ENCODE data around the gene ASTN2.

ASTN2 gene

DNA sequence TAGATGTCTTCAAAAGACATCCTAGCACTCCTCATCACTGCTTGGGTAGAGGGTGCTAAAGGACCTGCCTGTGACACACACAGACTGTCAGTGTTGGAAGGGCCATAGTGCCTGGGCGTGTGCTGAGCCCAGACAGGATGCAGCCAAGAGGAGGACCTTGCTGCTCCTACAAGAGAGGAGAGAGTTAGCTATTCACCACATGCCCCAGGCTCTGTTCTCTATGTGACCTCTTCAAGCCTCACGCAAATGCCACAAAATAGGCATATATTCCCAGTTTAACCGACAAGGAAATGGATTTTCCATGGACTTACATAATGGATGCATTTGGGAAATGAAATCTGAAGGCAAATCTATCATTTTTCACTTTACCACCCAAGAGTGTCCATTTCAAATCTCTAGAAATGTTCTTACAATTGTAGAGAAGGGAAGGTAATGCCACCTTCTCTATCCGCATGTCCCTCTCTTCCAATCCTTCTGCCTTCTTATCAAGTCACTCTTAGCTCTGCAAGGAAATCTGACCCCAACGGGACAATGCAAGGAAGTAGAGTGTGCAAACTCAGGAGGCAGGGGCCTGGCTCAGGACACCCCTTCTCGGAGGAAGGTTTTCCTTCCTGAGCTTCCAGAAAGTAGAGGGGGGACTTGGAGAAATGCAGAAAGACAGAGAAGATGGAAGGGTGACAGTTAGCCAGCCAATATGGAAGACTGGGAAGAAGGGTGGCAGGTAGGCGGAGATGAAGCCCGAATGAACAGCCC, 678.3 kb downstream of the ASTN2 start:
- no peak for TF ChIP-seq POLR2A (IDR thresholded peaks at IDR 0.05; ENCODE audit: low read length)
- TF ChIP-seq GATA1 (IDR thresholded peaks at IDR 0.05; ENCODE audit: low read depth, low read length), result no peak
- DNase-seq, result no peak

DNA sequence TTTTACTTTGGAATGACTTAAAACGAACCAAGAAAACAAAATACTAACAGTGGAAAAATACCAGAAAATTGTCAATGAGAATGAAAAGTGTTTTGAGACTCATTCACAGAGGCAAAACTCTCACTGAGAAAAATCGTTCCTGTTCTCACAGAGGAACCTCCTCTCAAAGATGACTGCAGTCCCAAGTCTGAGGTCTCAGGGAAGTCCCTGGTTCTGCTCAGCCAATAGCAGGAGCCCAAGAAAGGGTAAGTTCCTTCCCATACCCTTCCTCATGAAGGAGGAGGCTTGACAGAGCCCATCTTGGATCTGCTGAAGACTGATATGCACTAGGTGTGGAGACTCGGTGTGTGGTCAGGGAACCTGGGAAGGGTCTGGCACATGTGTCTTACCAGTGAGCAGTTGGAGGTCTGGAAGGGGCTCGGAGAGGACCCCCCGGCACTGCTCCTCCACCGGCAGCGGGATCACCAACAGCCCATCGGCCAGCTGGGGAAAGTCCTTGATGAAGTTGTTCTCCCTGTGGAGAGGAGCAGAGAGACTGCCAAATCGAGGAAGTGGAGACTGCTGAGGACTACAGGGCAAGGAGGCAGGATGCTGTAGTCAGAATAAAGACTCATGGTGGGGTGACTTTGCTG, 681.7 kb downstream of the ASTN2 start:
- no peak for DNase-seq
- TF ChIP-seq GATA1 (IDR thresholded peaks at IDR 0.05; ENCODE audit: low read depth, low read length) (no peak), POLR2A (IDR thresholded peaks at IDR 0.05; ENCODE audit: low read length) (no peak)

DNA sequence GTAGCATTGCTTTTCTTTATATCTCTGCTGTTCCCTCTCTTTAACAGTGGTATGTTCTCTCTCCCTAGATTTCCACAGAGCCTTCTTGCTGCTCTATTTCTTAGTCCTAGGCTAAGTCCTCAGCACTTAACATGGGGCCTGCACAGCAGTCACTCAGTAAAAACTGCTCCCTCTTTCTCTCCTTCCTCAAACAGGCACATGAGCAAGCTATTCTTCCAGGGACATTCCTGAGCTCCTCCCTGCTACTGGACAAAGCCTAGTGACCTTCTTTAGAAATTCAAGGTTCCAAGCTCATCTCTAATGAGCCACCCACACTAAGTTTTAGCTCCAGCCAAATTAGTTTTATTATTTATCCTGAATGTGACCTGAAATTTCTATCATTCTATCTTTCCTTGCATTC, 688.3 kb downstream of the ASTN2 start:
- TF ChIP-seq POLR2A (IDR thresholded peaks at IDR 0.05; ENCODE audit: low read length), result no peak
- no peak for TF ChIP-seq GATA1 (IDR thresholded peaks at IDR 0.05; ENCODE audit: low read depth, low read length)

DNA sequence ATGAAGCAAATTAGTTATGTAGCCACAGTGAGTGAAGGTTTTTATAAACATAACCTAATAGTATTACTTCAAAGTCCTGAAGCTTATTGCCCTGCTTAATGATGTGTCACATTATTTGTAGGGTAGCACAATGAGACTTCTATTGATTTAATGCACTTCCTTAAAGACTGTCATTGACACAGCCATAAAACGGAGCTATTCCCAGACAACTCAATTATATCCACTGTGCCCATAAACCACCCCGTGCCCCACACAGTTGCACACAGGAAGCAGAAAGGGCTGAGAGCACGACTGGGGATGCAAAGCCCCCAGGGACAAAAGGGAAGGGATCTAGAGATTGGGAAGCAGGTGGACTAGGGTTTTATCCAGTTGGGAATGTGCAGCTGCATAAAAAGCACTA, 690.7 kb downstream of the ASTN2 start:
- TF ChIP-seq GATA1 (IDR thresholded peaks at IDR 0.05; ENCODE audit: low read depth, low read length), result no peak
- no peak for TF ChIP-seq POLR2A (IDR thresholded peaks at IDR 0.05; ENCODE audit: low read length)
- no peak for DNase-seq

More for the DNA sequence above, 688.3 kb downstream of the ASTN2 start:
- DNase-seq, result no peak

DNA sequence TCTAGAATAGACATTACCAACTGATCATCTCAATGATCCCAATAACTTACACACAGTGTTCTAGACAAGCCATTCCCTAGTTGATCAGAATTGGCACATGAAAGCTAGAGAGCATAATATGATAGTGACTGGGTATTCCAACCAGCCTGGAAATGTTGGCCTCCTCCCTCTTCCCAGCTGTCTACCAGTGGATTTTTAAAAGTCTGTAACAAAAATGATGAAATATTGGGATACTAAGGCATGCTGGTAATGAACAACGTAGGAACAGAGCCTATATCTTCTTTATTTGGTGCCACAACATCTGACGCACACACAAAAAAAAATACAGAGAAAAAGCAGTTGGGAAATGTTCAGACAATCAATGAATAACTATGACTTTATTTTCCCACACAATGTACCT, 692.9 kb downstream of the ASTN2 start:
- TF ChIP-seq GATA1 (IDR thresholded peaks at IDR 0.05; ENCODE audit: low read depth, low read length) (no peak), POLR2A (IDR thresholded peaks at IDR 0.05; ENCODE audit: low read length) (no peak)
- no peak for DNase-seq

DNA sequence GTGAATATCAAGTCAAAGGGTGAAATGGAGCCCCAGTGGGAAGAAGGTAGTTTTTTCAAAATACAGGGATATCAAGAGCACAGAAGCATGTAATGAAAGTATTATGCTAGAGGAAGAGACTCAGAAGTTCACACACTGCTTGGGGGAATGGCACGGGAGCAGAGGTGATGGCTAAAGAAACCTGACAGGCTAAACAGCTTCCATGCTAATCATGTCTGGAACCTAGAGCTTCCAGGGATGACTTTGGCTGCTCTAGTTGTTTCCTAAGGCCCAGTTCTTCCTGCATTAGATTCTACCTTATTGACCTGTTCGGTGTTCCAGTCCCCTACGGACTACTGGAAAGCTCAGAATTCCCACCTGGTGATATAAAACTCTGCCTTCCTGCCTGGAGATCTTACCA, 693.4 kb downstream of the ASTN2 start:
- no peak for DNase-seq
- TF ChIP-seq GATA1 (IDR thresholded peaks at IDR 0.05; ENCODE audit: low read depth, low read length), result no peak
- TF ChIP-seq POLR2A (IDR thresholded peaks at IDR 0.05; ENCODE audit: low read length), result no peak

DNA sequence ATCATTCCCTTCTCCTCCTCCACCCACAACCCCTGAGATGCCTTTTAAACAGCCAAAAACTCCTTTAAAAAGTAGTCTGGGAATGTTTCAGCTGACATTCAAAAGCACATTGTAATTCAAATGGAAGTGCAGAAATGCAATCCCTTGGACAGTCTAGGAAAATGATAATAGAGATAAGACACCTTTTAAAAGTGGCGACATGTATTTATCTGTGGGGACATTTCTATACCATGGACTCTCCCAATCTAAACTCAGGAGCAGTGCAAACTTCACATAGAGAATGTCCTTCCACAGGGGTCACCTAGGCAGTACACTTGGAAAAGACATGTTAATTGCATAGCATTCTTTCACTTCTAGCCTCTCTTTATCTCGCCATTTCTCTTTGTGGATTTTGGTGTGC, 694.7 kb downstream of the ASTN2 start:
- TF ChIP-seq POLR2A (IDR thresholded peaks at IDR 0.05; ENCODE audit: low read length) (no peak), GATA1 (IDR thresholded peaks at IDR 0.05; ENCODE audit: low read depth, low read length) (no peak)
- no peak for DNase-seq

DNA sequence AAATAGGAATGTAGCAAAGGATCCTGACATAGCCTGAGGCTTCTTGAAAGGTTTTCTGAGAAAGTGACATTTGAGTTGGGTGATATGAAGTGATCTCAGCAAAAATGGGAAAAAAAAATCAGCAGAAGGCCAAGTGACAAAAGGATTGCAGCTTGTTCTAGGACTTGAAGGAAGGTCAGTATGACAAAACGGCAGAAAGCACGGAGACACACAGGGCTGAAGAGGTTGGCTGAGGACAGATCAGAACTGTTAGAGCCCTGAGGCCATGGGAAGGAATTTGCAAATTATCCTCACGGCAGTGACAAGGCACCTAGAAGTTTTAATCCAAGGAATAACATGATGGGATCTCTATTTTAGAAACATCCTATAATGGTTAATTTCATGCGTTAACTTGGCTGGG, 696.7 kb downstream of the ASTN2 start:
- no peak for TF ChIP-seq POLR2A (IDR thresholded peaks at IDR 0.05; ENCODE audit: low read length)
- TF ChIP-seq GATA1 (IDR thresholded peaks at IDR 0.05; ENCODE audit: low read depth, low read length), result no peak
- DNase-seq, result no peak

DNA sequence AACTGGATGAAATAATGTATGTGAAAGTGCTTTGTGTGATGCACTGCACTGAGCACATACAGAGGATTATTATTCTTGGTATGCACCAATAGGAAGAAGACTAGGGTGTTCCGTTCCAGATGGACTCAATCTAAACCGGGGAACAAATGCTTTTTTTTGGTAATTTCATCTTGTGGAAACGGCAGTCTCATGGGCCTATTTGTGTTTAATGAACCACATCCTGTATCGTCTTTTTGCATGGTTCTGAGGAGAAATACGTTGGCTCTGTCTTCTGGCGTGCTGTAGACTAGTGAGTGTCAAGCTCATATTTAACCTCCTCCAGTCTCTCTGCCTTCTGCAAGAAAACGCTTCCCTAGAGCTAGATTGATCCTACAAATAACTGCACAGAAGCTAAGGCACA, 697.7 kb downstream of the ASTN2 start:
- no peak for DNase-seq
- TF ChIP-seq POLR2A (IDR thresholded peaks at IDR 0.05; ENCODE audit: low read length), result no peak
- TF ChIP-seq GATA1 (IDR thresholded peaks at IDR 0.05; ENCODE audit: low read depth, low read length), result no peak

DNA sequence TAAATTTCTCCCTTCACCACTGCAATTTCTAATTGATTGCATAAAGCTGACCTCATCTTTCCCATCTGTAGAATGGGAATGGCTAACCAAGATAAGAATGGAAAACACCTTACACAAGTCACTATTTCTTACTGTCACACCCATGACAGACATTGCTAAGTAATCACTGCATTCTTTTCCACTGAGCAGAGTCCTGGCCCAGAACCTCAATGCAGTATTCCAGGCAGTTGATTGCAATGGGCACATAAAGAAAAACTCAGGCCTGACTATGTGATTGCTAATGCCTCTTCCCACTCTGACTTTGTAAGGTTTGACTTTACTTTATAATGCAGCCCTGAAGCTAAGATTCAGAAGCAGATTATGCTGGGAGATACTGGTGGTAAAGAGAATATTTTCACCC, 698.4 kb downstream of the ASTN2 start:
- DNase-seq, result no peak
- TF ChIP-seq GATA1 (IDR thresholded peaks at IDR 0.05; ENCODE audit: low read depth, low read length), result no peak
- TF ChIP-seq POLR2A (IDR thresholded peaks at IDR 0.05; ENCODE audit: low read length), result no peak

DNA sequence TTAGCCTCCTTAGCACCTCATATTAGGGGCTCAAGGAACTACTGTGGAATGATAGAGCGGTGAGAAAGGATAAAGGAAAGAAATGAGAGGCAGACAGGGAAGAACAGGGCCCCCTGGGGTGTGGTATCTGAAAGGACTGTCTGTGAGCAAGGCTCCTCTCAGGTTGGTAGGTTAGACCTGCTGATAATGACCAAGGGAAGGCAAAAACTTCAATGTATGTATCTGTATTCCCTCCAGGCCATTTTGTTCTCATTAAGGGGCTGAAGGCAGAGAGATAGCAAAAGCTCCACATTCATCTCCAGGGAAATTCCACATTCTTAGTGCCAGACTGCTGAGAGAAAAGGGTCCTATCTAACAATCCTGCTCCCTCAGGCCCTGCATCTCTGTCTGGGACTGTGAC, 699.1 kb downstream of the ASTN2 start:
- TF ChIP-seq POLR2A (IDR thresholded peaks at IDR 0.05; ENCODE audit: low read length), result no peak

DNA sequence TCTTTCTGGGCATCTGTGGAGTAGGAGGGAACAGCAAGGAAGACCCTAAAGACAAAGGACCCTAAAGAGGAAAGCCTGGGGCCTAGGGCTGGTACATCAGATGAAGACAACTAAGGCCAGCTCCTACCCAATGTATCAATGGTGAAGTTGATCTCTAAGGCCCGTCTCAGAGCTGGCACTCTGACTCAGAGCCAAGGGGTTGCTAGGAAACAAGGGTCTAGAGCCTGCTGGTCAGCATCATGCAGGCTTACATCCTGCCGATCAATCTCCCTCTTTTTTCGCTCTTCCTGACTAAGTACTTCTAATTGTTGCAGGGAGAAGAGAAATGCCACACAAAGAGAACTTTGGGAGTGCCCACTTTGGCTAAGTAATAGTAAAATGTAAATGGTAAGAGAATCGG, 701.6 kb downstream of the ASTN2 start:
- TF ChIP-seq GATA1 (IDR thresholded peaks at IDR 0.05; ENCODE audit: low read depth, low read length) (no peak), POLR2A (IDR thresholded peaks at IDR 0.05; ENCODE audit: low read length) (no peak)
- no peak for DNase-seq

More for the DNA sequence above, 699.1 kb downstream of the ASTN2 start:
- DNase-seq, result no peak

DNA sequence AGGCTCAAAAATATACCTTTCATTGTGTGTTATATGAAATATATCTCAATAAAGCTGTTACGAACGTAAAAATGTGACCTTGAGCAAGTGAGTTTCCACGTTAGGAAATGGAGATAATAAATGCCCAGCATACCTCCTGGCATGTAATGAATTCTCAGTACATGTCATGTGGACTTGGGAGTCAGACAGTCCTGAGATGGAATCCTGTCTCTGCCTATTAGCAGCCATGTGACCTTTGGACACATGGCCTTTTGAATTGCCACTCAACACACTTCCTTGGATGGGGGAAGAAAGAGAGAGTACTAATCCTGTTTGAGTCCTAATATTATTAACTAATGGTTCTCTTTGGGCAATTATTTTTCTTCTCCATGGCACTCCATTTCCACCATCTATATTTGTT, 702.1 kb downstream of the ASTN2 start:
- TF ChIP-seq POLR2A (IDR thresholded peaks at IDR 0.05; ENCODE audit: low read length) (no peak), GATA1 (IDR thresholded peaks at IDR 0.05; ENCODE audit: low read depth, low read length) (no peak)
- no peak for DNase-seq

DNA sequence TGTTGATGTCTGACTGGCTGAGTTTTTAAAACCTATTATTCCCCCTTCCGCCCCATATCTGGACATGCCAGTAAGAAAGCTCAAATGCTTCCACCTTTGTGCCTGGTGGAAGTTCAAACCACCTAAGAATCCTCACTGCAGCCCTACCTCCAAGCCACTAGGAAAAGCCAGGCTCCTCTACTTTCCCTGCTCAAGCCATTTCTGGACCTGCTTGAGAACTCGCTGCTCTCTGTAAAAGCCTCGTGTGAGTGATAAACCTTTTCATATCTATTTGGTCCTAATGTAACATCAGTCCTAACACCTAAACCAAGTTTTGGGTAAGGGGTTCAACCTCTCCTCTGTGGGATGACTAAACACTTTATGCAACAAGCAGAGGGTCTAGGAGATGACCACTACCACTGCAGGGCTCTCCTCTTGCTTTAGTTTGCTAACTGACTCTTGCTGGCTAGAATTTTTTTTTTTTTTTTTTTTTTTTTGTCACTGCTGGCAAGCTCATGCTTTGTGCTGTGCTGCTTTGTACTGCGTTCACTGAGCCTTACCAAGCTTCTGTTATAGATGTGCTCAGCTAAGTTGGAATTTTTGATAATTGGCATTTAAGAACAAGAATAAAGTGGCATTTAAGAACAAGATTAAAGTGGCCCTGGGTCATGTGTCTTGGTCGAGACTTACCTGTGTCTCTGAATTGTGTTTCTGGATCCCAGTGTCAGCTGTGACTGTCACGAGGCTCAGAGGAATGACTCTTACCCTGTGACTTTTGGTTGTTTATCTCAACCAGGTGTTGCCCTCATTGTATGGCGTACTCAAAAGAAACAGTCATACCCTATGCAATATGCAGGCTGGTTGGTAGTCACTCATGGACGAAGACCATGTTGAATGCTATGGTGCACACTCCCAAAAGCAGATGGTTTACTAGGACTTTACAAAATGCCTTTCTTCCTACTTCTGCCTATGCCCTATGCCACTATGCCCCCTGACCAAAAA, 708.3 kb downstream of the ASTN2 start:
- no peak for DNase-seq
- TF ChIP-seq POLR2A (IDR thresholded peaks at IDR 0.05; ENCODE audit: low read length), result no peak
- no peak for TF ChIP-seq GATA1 (IDR thresholded peaks at IDR 0.05; ENCODE audit: low read depth, low read length)

Data from erythroblast (primary cell).